ENCODE measurements around the gene UNC45A.

- TF ChIP-seq CTCF (IDR thresholded peaks at IDR 0.05) (no peak), REST (IDR thresholded peaks at IDR 0.05; ENCODE audit: insufficient read depth in 1 of 2, low read depth in 2 of 2, low read length in 1 of 2) (no peak), SIN3A (IDR thresholded peaks at IDR 0.05; ENCODE audit: borderline replicate concordance, insufficient read depth, low read depth, low read length) (no peak), POLR2AphosphoS5 (IDR thresholded peaks at IDR 0.05; ENCODE audit: low read depth, low read length) (no peak)
Measured at GRCh38 chr15:90953947-90954711, 19.0 kb downstream of the UNC45A start.

Measured in Panc1 (cell line).